Tibial nerve (tissue), 4 donors: Measurements from ENCODE around the gene TCF4. TPM values are rescaled to one million over a fixed set of nuclear protein-coding genes. Genes with fewer than 3 reads are reported as not detected.

ENCODE experiments used
- DNase-seq, 2 donors: peaks; one replicate each; pipeline ENCODE4 v3.0.0-alpha.2; 2019; ENCODE audit warnings: low spot score in 2 of 2
- H3K27ac ChIP-seq, 4 donors: fragments of 200-600 bp; sonication (generic) in 3 of 4; one replicate each; pipeline ENCODE4 v1.5.1; 2017 to 2019; ENCODE audit warnings: mild to moderate bottlenecking in 1 of 4
- H3K27me3 ChIP-seq, 2 donors: fragments of 200-600 bp; sonication (generic) in 1 of 2; one replicate each; pipeline versions ENCODE4 v1.5.1 to v1.6.0; 2017 to 2019
- H3K36me3 ChIP-seq, 3 donors: fragments of 200-600 bp; sonication (generic); one replicate each; pipeline ENCODE4 v1.5.1; 2018 to 2019
- H3K4me1 ChIP-seq, 4 donors: fragments of 200-600 bp; sonication (generic) in 3 of 4; one replicate each; pipeline ENCODE4 v1.5.1; 2017 to 2019
- H3K4me3 ChIP-seq, 4 donors: fragments of 200-600 bp; sonication (generic) in 3 of 4; one replicate each; pipeline ENCODE4 v1.5.1; 2017 to 2019; ENCODE audit warnings: mild to moderate bottlenecking in 1 of 4, moderate library complexity in 1 of 4
- H3K9me3 ChIP-seq, 4 donors: fragments of 200-600 bp; sonication (generic) in 3 of 4; one replicate each; pipeline ENCODE4 v1.5.1; 2017 to 2019
- CTCF ChIP-seq, 5 experiments: fragments of 200-600 bp in 3 of 5; fragments of 450-650 bp in 2 of 5; sonication (generic) in 3 of 5; IDR thresholded peaks; one replicate each; pipeline ENCODE4 v1.5.1; 2016 to 2019; ENCODE audit warnings: antibody characterized with exemption in 5 of 5, mild to moderate bottlenecking in 3 of 5, moderate library complexity in 2 of 5
- EP300 ChIP-seq, 2 donors: sonication (generic); formaldehyde crosslinking; IDR thresholded peaks; one replicate each; pipeline ENCODE4 v1.6.1; 2017; ENCODE audit warnings: antibody characterized with exemption in 2 of 2, mild to moderate bottlenecking in 1 of 2
- POLR2A ChIP-seq, 2 donors: fragments of 450-650 bp; IDR thresholded peaks; one replicate each; pipeline ENCODE4 v1.6.1; 2017; ENCODE audit warnings: antibody characterized with exemption in 2 of 2, mild to moderate bottlenecking in 2 of 2, moderate library complexity in 2 of 2
- WGBS, 2 donors: methylation state at CpG; one replicate each; pipeline ENCODE4 v1.1.5; 2018; 5-methylcytosine and 5-hydroxymethylcytosine counted together
- total RNA-seq, 4 donors: library from RNA; depleted of rRNA; stranded (reverse); fragments of >200 nt; gene quantifications; one replicate each; pipeline ENCODE4 v1.1.0, GENCODE V29; 2016

TCF4 gene
- total RNA-seq, 4 donors from 2014 or later: 100 to 157 (median 114) TPM

GRCh38 chr18:55370936-55371335 is 217.1 kb downstream of the TCF4 start:
- Histone ChIP-seq H3K36me3 (no peaks in the 10 kb centered on the region), H3K27me3 (no peaks in the 10 kb centered on the region), H3K9me3 (peaks cover 0 to 7% (median 3%) of the 10 kb centered on the region in 4 donors), H3K27ac (no peak overlapping the region), H3K4me3 (no peak overlapping the region), H3K4me1 (no peaks in the 10 kb centered on the region)
- DNase-seq: no peak
- TF ChIP-seq EP300 (IDR thresholded peaks at IDR 0.05): no peak
- no peak for TF ChIP-seq CTCF (IDR thresholded peaks at IDR 0.05)
- TF ChIP-seq POLR2A (IDR thresholded peaks at IDR 0.05): no peak

- WGBS, 2 donors: 96 to 98% methylated on average over 2 of the region's 2 CpGs
- TF ChIP-seq POLR2A (IDR thresholded peaks at IDR 0.05) (no peak), EP300 (IDR thresholded peaks at IDR 0.05) (no peak), CTCF (IDR thresholded peaks at IDR 0.05) (no peak)
- Histone ChIP-seq H3K4me3 (no peak overlapping the region), H3K27ac (no peak overlapping the region), H3K9me3 (peaks cover 0 to 7% (median 3%) of the 10 kb centered on the region in 4 donors), H3K36me3 (no peaks in the 10 kb centered on the region), H3K27me3 (no peaks in the 10 kb centered on the region), H3K4me1 (no peaks in the 10 kb centered on the region)
- no peak for DNase-seq
These were observed 218.6 kb downstream of the TCF4 start for GRCh38 chr18:55369346-55369745.

- Histone ChIP-seq H3K27me3 (no peaks in the 10 kb centered on the region), H3K36me3 (no peaks in the 10 kb centered on the region), H3K27ac (no peak overlapping the region)
These were observed 222.7 kb downstream of the TCF4 start for GRCh38 chr18:55365342-55365741.

GRCh38 chr18:55362303-55362702 is 225.7 kb downstream of the TCF4 start:
- Histone ChIP-seq H3K27ac (no peak overlapping the region), H3K36me3 (no peaks in the 10 kb centered on the region), H3K4me1 (no peaks in the 10 kb centered on the region), H3K27me3 (no peaks in the 10 kb centered on the region), H3K4me3 (no peak overlapping the region), H3K9me3 (no peaks in the 10 kb centered on the region)
- WGBS, 2 donors: 87 to 89% methylated on average over 3 of the region's 3 CpGs
- TF ChIP-seq CTCF (IDR thresholded peaks at IDR 0.05) (no peak), POLR2A (IDR thresholded peaks at IDR 0.05) (no peak), EP300 (IDR thresholded peaks at IDR 0.05) (no peak)
- DNase-seq: no peak

More at GRCh38 chr18:55365342-55365741, 222.7 kb downstream of the TCF4 start:
- Histone ChIP-seq H3K4me3 (no peak overlapping the region), H3K9me3 (no peaks in the 10 kb centered on the region), H3K4me1 (no peaks in the 10 kb centered on the region)
- TF ChIP-seq CTCF (IDR thresholded peaks at IDR 0.05) (no peak), EP300 (IDR thresholded peaks at IDR 0.05) (no peak), POLR2A (IDR thresholded peaks at IDR 0.05) (no peak)
- 47 to 63% methylated on average over 2 of the region's 2 CpGs for WGBS, 2 donors
- DNase-seq: no peak

GRCh38 chr18:55361492-55362250 is 226.3 kb downstream of the TCF4 start:
- no peaks in the 10 kb centered on the region for H3K4me1 ChIP-seq
- WGBS, 2 donors: 93 to 96% methylated on average over 3 of the region's 3 CpGs
- no peak overlapping the region for H3K27ac ChIP-seq
- H3K27me3 ChIP-seq: no peaks in the 10 kb centered on the region
- no peaks in the 10 kb centered on the region for H3K36me3 ChIP-seq
- no peak overlapping the region for H3K4me3 ChIP-seq
- H3K9me3 ChIP-seq: no peaks in the 10 kb centered on the region
- no peak for TF ChIP-seq POLR2A (IDR thresholded peaks at IDR 0.05)
- TF ChIP-seq CTCF (IDR thresholded peaks at IDR 0.05): no peak
- no peak for TF ChIP-seq EP300 (IDR thresholded peaks at IDR 0.05)
- DNase-seq: no peak
